ENCODE data around the gene FTCDNL1.

GRCh38 chr2:199772035-199772976, 78.7 kb downstream of the FTCDNL1 start:
- no peak for TF ChIP-seq CTCF (IDR thresholded peaks at IDR 0.05)
- TF ChIP-seq POLR2A (IDR thresholded peaks at IDR 0.05) = no peak

All from thyroid gland (tissue), 4 donors.